NCI-H1694 (cell line): Measurements from ENCODE around the gene PRKCH.

Experiments
- DNase-seq: peaks from one replicate; lab custom pipeline; 2025; lab: John Stamatoyannopoulos, UW

The PRKCH gene

GRCh38 chr14:61589691-61590581 is 268.6 kb downstream of the PRKCH start:
- DNase-seq = no peak

GRCh38 chr14:61591862-61592261 is 270.5 kb downstream of the PRKCH start:
- DNase-seq = no peak

- DNase-seq = no peak
Measured at GRCh38 chr14:61593330-61593729, 272.0 kb downstream of the PRKCH start.

GRCh38 chr14:61596990-61597389 is 275.6 kb downstream of the PRKCH start:
- no peak for DNase-seq

GRCh38 chr14:61598980-61599379 is 277.6 kb downstream of the PRKCH start:
- DNase-seq = no peak

- no peak for DNase-seq
Measured at GRCh38 chr14:61599942-61600341, 278.6 kb downstream of the PRKCH start.
